Measurements from ENCODE around the gene AMELX. TPM values are rescaled to one million over a fixed set of nuclear protein-coding genes. Genes with fewer than 3 reads are reported as not detected.

The AMELX gene
- total and polyA plus RNA-seq, 2 donors (not counting 1 experiment from before 2014, with no cell fraction given): not detected

- Histone ChIP-seq H3K9me3 (ENCODE audit: control insufficient read depth, insufficient read depth, low read depth, low read length) (no peaks in the 10 kb centered on the region), H3K79me2 (ENCODE audit: control insufficient read depth, insufficient read depth, low read length) (no peaks in the 10 kb centered on the region), H3K4me1 (ENCODE audit: control insufficient read depth, extremely low read depth, insufficient read depth, low read length) (peaks cover 8% of the 10 kb centered on the region), H3K27ac (ENCODE audit: insufficient read depth, low read length) (no peak overlapping the region), H3K36me3 (ENCODE audit: control insufficient read depth, insufficient read depth, low read length) (no peaks in the 10 kb centered on the region), H3K27me3 (ENCODE audit: control insufficient read depth, insufficient read depth, low read length) (no peaks in the 10 kb centered on the region), H3K4me2 (ENCODE audit: extremely low read depth, insufficient read depth, low read length) (no peak overlapping the region), H3K9ac (ENCODE audit: insufficient read depth, low read length) (no peak overlapping the region), H4K20me1 (ENCODE audit: control insufficient read depth, extremely low read depth, insufficient read depth, low read length) (no peaks in the 10 kb centered on the region), H3K4me3 (replicated peaks in 1 of 4; ENCODE audit: control extremely low read depth in 1 of 4, insufficient read depth in 1 of 4, low read depth in 3 of 4, low read length in 4 of 4) (no peak overlapping the region), H2AFZ (ENCODE audit: low read length) (no peak overlapping the region)
- TF ChIP-seq CTCF (conservative IDR thresholded peaks at IDR 0.05 in 1 of 2, IDR thresholded peaks at IDR 0.05 in 1 of 2; ENCODE audit: low read depth in 1 of 2, low read length in 2 of 2) (no peak), EZH2 (IDR thresholded peaks at IDR 0.05; ENCODE audit: low read length, missing control alignments) (no peak)
- DNase-seq (ENCODE audit: low read depth in 2 of 2): no peak
These were observed 55.8 kb downstream of the AMELX start for GRCh38 chrX:11349020-11349419.

GRCh38 chrX:11349661-11350337, 56.6 kb downstream of the AMELX start:
- no peak overlapping the region for H3K4me3 ChIP-seq (replicated peaks in 1 of 4; ENCODE audit: control extremely low read depth in 1 of 4, insufficient read depth in 1 of 4, low read depth in 3 of 4, low read length in 4 of 4)
- no peaks in the 10 kb centered on the region for H4K20me1 ChIP-seq (ENCODE audit: control insufficient read depth, extremely low read depth, insufficient read depth, low read length)
- no peak overlapping the region for H3K9ac ChIP-seq (ENCODE audit: insufficient read depth, low read length)

More at GRCh38 chrX:11349661-11350337, 56.6 kb downstream of the AMELX start:
- H3K27ac ChIP-seq (ENCODE audit: insufficient read depth, low read length): no peak overlapping the region
- H3K36me3 ChIP-seq (ENCODE audit: control insufficient read depth, insufficient read depth, low read length): no peaks in the 10 kb centered on the region
- H3K9me3 ChIP-seq (ENCODE audit: control insufficient read depth, insufficient read depth, low read depth, low read length): no peaks in the 10 kb centered on the region
- no peak overlapping the region for H3K4me2 ChIP-seq (ENCODE audit: extremely low read depth, insufficient read depth, low read length)
- no peaks in the 10 kb centered on the region for H3K79me2 ChIP-seq (ENCODE audit: control insufficient read depth, insufficient read depth, low read length)
- TF ChIP-seq EZH2 (IDR thresholded peaks at IDR 0.05; ENCODE audit: low read length, missing control alignments) (no peak), CTCF (conservative IDR thresholded peaks at IDR 0.05 in 1 of 2, IDR thresholded peaks at IDR 0.05 in 1 of 2; ENCODE audit: low read depth in 1 of 2, low read length in 2 of 2) (no peak)
- no peaks in the 10 kb centered on the region for H3K27me3 ChIP-seq (ENCODE audit: control insufficient read depth, insufficient read depth, low read length)
- H2AFZ ChIP-seq (ENCODE audit: low read length): no peak overlapping the region
- H3K4me1 ChIP-seq (ENCODE audit: control insufficient read depth, extremely low read depth, insufficient read depth, low read length): peaks cover 8% of the 10 kb centered on the region
- no peak for DNase-seq (ENCODE audit: low read depth in 2 of 2)

Other genes with a start within 250 kb of the AMELX start
- 18.7 and 22.0 TPM in 2 replicates for gene HCCS, start 182.1 kb upstream of the AMELX start, total RNA-seq
- 37.6 and 38.3 TPM in 2 replicates for gene HCCS, start 182.1 kb upstream of the AMELX start, polyA plus RNA-seq